HCT116 (cell line): ENCODE results near the gene APCDD1L.

Experiments
- ATF3 ChIP-seq: IDR thresholded peaks from 2 replicates; pipeline ENCODE4 v1.6.1; 2012
- CBX3 ChIP-seq: IDR thresholded peaks from 2 replicates; pipeline ENCODE4 v1.6.1; 2012; ENCODE audit warnings: low read depth
- CTCF ChIP-seq, 3 experiments: fragments of 200-600 bp in 1 of 3; sonication (generic) in 1 of 3; IDR thresholded peaks in 2 of 3; conservative IDR thresholded peaks in 1 of 3; 2 replicates each; pipeline ENCODE4 v1.5.1; 2012 to 2017; ENCODE audit warnings: low read depth in 2 of 3, low read length in 2 of 3, antibody characterized with exemption in 1 of 3, borderline replicate concordance in 1 of 3, control low read depth in 1 of 3, mild to moderate bottlenecking in 1 of 3, mixed read lengths in 1 of 3, mixed run types in 1 of 3, moderate library complexity in 1 of 3; ENCODE audit not compliant: insufficient read depth in 1 of 3
- EGR1 ChIP-seq: IDR thresholded peaks from 2 replicates; pipeline ENCODE4 v1.6.1; 2012; ENCODE audit warnings: low read depth
- ELF1 ChIP-seq: IDR thresholded peaks from 2 replicates; pipeline ENCODE4 v1.6.1; 2012; ENCODE audit warnings: low read depth, borderline replicate concordance
- EZH2 ChIP-seq: fragments of 200-600 bp; sonication (generic); IDR thresholded peaks from 2 replicates; pipeline ENCODE4 v1.6.1; 2017; ENCODE audit warnings: antibody characterized with exemption, mixed run types
- EZH2phosphoT487 ChIP-seq: fragments of 200-600 bp; IDR thresholded peaks from 2 replicates; pipeline ENCODE4 v1.6.1; 2018; ENCODE audit warnings: antibody characterized with exemption, borderline replicate concordance
- JUND ChIP-seq: IDR thresholded peaks from 2 replicates; pipeline ENCODE4 v1.6.1; 2012
- MAX ChIP-seq: IDR thresholded peaks from 2 replicates; pipeline ENCODE4 v1.6.1; 2012
- POLR2A ChIP-seq: IDR thresholded peaks from 2 replicates; pipeline ENCODE4 v1.7.0; 2011; ENCODE audit warnings: borderline replicate concordance; ENCODE audit not compliant: insufficient read depth, insufficient read length; ENCODE audit errors: extremely low read depth
- POLR2AphosphoS5 ChIP-seq: IDR thresholded peaks from 2 replicates; pipeline ENCODE4 v1.6.1; 2011; ENCODE audit warnings: mild to moderate bottlenecking, low read depth, low read length, moderate library complexity
- REST ChIP-seq: IDR thresholded peaks from 2 replicates; pipeline ENCODE4 v1.6.1; 2012; ENCODE audit warnings: low read depth
- YY1 ChIP-seq: IDR thresholded peaks from 2 replicates; pipeline ENCODE4 v1.6.1; 2011; ENCODE audit warnings: low read length, low read depth, moderate library complexity, mild to moderate bottlenecking; ENCODE audit not compliant: insufficient replicate concordance; ENCODE audit errors: extremely low read depth
- ZNF274 ChIP-seq: fragments of 200-500 bp; sonication (Bioruptor generic); IDR thresholded peaks from 2 replicates; pipeline ENCODE4 v1.6.1; 2014; ENCODE audit warnings: mild to moderate bottlenecking, low read depth, low read length, inconsistent platforms

- TF ChIP-seq YY1 (no peak), EZH2 (no peak), CTCF (IDR thresholded peaks at IDR 0.05 in 2 of 3, conservative IDR thresholded peaks at IDR 0.05 in 1 of 3; ENCODE audit: borderline replicate concordance in 1 of 3, insufficient read depth in 1 of 3, low read depth in 2 of 3, low read length in 2 of 3) (no peak), POLR2A (no peak), MAX (no peak), ATF3 (no peak), EGR1 (no peak), CBX3 (no peak), EZH2phosphoT487 (no peak), POLR2AphosphoS5 (no peak), REST (no peak), JUND (no peak), ZNF274 (no peak), ELF1 (no peak)
Observed at GRCh38 chr20:58416057-58416456, 99.1 kb downstream of the APCDD1L start.
